ENCODE results near the gene C1QTNF9B. TPM values are rescaled to one million over a fixed set of nuclear protein-coding genes. Genes with fewer than 3 reads are reported as not detected.

Gene C1QTNF9B
- total and polyA plus RNA-seq, 2 donors (not counting 1 experiment from before 2014, with no cell fraction given): not detected

DNA sequence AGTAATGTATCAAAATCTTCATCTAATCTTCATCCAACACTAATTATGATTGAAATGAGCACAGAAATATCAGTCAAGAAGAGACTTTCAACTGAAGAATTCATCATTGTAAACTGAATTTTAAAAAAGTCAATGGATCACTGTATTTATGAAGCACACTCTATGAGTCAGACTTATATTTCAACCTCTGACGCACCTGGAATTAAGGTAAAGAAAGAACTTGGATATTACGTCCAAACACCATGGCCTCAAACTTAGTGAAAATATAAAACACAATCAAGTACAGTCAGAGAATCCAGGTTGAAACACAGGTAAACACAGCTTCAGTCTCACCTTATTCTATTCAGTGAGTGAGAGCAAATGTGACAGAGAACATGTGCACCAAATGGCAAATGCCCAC lies 47.6 kb downstream of the C1QTNF9B start:
- no peaks in the 10 kb centered on the region for H3K36me3 ChIP-seq (replicated peaks in 1 of 2; ENCODE audit: control extremely low read depth in 1 of 2, control insufficient read depth in 1 of 2, extremely low read depth in 1 of 2, insufficient read depth in 2 of 2, low read length in 1 of 2)
- H3K9me3 ChIP-seq (ENCODE audit: control extremely low read depth in 1 of 3, control insufficient read depth in 2 of 3, insufficient read depth in 1 of 3, low read length in 2 of 3): no peaks in the 10 kb centered on the region
- WGBS (ENCODE audit: insufficient coverage): no CpG with 5 or more reads among the region's 2 CpGs
- Mint-ChIP-seq H3K4me1 (peaks cover 43% of the 10 kb centered on the region), H3K27me3 (no peaks in the 10 kb centered on the region), H3K27ac (no peak overlapping the region), H3K4me3 (no peak overlapping the region), H3K9me3 (ENCODE audit: insufficient read depth) (no peaks in the 10 kb centered on the region)
- no peak for DNase-seq
- CTCF ChIA-PET: interaction anchor here (1.2 to 2.6 kb wide), 2 partner anchors 39 to 50 kb away, joined by 3 to 21 read pairs; no protein-coding TSS in a partner anchor
- no peak overlapping the region for H3K4me2 ChIP-seq (replicated peaks; ENCODE audit: low read depth, low read length, poor library complexity, severe bottlenecking)
- no peak overlapping the region for H3K27ac ChIP-seq (ENCODE audit: low read length in 2 of 2)
- H3K4me1 ChIP-seq (ENCODE audit: control insufficient read depth in 2 of 2, insufficient read depth in 2 of 2, low read length in 2 of 2): peaks cover 40 to 42% of the 10 kb centered on the region in 2 donors
- no peaks in the 10 kb centered on the region for H3K79me2 ChIP-seq (ENCODE audit: control insufficient read depth, insufficient read depth, low read length)
- H3K4me3 ChIP-seq (ENCODE audit: control extremely low read depth in 1 of 5, extremely low read depth in 1 of 5, insufficient read depth in 1 of 5, low read depth in 2 of 5, low read length in 4 of 5): no peak overlapping the region
- H4K20me1 ChIP-seq (ENCODE audit: control insufficient read depth, insufficient read depth, low read length, poor library complexity, severe bottlenecking): peaks cover 4% of the 10 kb centered on the region
- POLR2A ChIA-PET: no interaction called here
- ATAC-seq (ENCODE audit: low read depth): no peak
- H3K27me3 ChIP-seq (replicated peaks in 1 of 4; ENCODE audit: control extremely low read depth in 1 of 4, control insufficient read depth in 3 of 4, insufficient read depth in 4 of 4, low read length in 3 of 4): no peaks in the 10 kb centered on the region
- no peak overlapping the region for H2AFZ ChIP-seq (ENCODE audit: insufficient read depth, low read depth, low read length, poor library complexity, severe bottlenecking)
- TF ChIP-seq, protein P1, sequence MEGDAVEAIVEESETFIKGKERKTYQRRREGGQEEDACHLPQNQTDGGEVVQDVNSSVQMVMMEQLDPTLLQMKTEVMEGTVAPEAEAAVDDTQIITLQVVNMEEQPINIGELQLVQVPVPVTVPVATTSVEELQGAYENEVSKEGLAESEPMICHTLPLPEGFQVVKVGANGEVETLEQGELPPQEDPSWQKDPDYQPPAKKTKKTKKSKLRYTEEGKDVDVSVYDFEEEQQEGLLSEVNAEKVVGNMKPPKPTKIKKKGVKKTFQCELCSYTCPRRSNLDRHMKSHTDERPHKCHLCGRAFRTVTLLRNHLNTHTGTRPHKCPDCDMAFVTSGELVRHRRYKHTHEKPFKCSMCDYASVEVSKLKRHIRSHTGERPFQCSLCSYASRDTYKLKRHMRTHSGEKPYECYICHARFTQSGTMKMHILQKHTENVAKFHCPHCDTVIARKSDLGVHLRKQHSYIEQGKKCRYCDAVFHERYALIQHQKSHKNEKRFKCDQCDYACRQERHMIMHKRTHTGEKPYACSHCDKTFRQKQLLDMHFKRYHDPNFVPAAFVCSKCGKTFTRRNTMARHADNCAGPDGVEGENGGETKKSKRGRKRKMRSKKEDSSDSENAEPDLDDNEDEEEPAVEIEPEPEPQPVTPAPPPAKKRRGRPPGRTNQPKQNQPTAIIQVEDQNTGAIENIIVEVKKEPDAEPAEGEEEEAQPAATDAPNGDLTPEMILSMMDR (IDR thresholded peaks at IDR 0.05): no peak
- TF ChIP-seq EZH2 (IDR thresholded peaks at IDR 0.05; ENCODE audit: borderline replicate concordance, insufficient read depth, low read depth, low read length, poor library complexity, severe bottlenecking): no peak
- H3K9ac ChIP-seq (ENCODE audit: low read length): no peak overlapping the region
- intact Hi-C loops (cut with micrococcal nuclease): no loop called here

DNA sequence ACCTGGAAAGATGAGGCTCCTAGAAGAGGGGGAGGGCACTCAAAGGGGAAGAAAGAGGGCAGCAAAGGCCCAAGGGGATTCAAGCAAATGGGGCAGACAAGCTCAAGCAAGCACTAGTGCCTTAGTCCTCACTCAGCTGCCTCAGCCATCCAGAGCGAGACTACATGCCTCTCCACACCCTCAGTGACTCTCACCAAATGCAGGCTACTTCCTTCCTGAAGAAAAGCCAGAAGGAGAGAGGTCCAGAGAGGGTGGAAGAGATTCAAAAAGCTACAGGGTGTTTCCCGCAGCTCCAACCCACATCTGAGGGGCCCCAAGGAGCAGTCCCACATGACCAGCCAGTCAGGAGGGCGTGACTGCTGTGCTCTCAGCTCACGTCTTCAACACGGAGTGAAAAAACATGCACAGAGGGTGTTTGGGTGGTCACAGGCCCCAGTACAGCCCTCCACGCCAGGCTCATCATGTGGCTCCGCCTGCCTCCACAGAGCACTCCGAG lies 48.6 kb downstream of the C1QTNF9B start:
- Histone ChIP-seq H3K9ac (ENCODE audit: low read length) (peak overlapping the region; percentile 18), H2AFZ (ENCODE audit: insufficient read depth, low read depth, low read length, poor library complexity, severe bottlenecking) (peak overlapping the region; percentile 49), H3K4me3 (ENCODE audit: control extremely low read depth in 1 of 5, extremely low read depth in 1 of 5, insufficient read depth in 1 of 5, low read depth in 2 of 5, low read length in 4 of 5) (peak overlapping the region in 1 of 5 experiments; percentile 12), H3K4me2 (replicated peaks; ENCODE audit: low read depth, low read length, poor library complexity, severe bottlenecking) (peak overlapping the region; percentile 58), H3K9me3 (ENCODE audit: control extremely low read depth in 1 of 3, control insufficient read depth in 2 of 3, insufficient read depth in 1 of 3, low read length in 2 of 3) (no peaks in the 10 kb centered on the region), H3K79me2 (ENCODE audit: control insufficient read depth, insufficient read depth, low read length) (no peaks in the 10 kb centered on the region), H3K27me3 (replicated peaks in 1 of 4; ENCODE audit: control extremely low read depth in 1 of 4, control insufficient read depth in 3 of 4, insufficient read depth in 4 of 4, low read length in 3 of 4) (no peaks in the 10 kb centered on the region), H3K27ac (ENCODE audit: low read length in 2 of 2) (peak overlapping the region in 1 of 2 donors; percentile 36), H3K36me3 (replicated peaks in 1 of 2; ENCODE audit: control extremely low read depth in 1 of 2, control insufficient read depth in 1 of 2, extremely low read depth in 1 of 2, insufficient read depth in 2 of 2, low read length in 1 of 2) (no peaks in the 10 kb centered on the region), H3K4me1 (ENCODE audit: control insufficient read depth in 2 of 2, insufficient read depth in 2 of 2, low read length in 2 of 2) (peaks cover 45 to 48% of the 10 kb centered on the region in 2 donors), H4K20me1 (ENCODE audit: control insufficient read depth, insufficient read depth, low read length, poor library complexity, severe bottlenecking) (peaks cover 4% of the 10 kb centered on the region)
- Mint-ChIP-seq H3K27ac (no peak overlapping the region), H3K4me3 (peak overlapping the region; percentile 50), H3K9me3 (ENCODE audit: insufficient read depth) (no peaks in the 10 kb centered on the region), H3K4me1 (peaks cover 50% of the 10 kb centered on the region), H3K27me3 (no peaks in the 10 kb centered on the region)
- ATAC-seq (ENCODE audit: low read depth) (peak; percentile 88), DNase-seq (peak; percentile 56)
- ChIA-PET CTCF (interaction anchor here (0.7 to 2.6 kb wide), 4 partner anchors 17 to 381 kb away, joined by 3 to 21 read pairs (median 4); no protein-coding TSS in a partner anchor), POLR2A (no interaction called here)
- WGBS (ENCODE audit: insufficient coverage): 19% methylated on average over 7 of the region's 8 CpGs
- TF ChIP-seq EZH2 (IDR thresholded peaks at IDR 0.05; ENCODE audit: borderline replicate concordance, insufficient read depth, low read depth, low read length, poor library complexity, severe bottlenecking): no peak
- TF ChIP-seq, protein P1 (IDR thresholded peaks at IDR 0.05): no peak
- intact Hi-C loops (cut with micrococcal nuclease): no loop called here
